ENCODE measurements around the gene SF3A1. TPM values are rescaled to one million over a fixed set of nuclear protein-coding genes. Genes with fewer than 3 reads are reported as not detected.

The SF3A1 gene
- total RNA-seq, 2 donors from 2014 or later = 229 to 281 TPM

DNA sequence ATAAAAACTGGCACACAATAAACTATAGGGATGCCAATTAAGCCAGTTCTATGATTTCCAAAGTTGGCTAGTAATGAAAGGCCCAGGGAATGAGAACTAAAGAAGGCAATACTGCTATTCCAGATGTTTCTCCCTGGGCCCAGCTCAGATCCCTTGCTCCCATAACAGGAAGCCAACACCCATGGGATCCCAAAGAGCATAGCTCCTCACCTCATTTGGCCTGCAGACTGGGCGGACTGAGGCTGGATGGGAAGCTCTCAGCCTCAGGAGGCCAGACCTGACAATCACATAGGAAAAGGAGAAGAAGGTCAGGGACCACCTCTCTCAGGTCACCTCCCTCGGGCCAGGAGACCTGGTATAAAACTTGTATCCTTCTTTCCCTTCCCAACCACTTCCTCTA, 35.2 kb downstream of the SF3A1 start:
- Mint-ChIP-seq H3K27ac (peak overlapping the region in 1 of 2 donors; percentile 62), H3K36me3 (peaks cover 7 to 31% of the 10 kb centered on the region in 2 donors), H3K9me3 (no peaks in the 10 kb centered on the region)
- DNase-seq (ENCODE audit: low spot score in 2 of 2) (no peak), ATAC-seq (no peak)

DNA sequence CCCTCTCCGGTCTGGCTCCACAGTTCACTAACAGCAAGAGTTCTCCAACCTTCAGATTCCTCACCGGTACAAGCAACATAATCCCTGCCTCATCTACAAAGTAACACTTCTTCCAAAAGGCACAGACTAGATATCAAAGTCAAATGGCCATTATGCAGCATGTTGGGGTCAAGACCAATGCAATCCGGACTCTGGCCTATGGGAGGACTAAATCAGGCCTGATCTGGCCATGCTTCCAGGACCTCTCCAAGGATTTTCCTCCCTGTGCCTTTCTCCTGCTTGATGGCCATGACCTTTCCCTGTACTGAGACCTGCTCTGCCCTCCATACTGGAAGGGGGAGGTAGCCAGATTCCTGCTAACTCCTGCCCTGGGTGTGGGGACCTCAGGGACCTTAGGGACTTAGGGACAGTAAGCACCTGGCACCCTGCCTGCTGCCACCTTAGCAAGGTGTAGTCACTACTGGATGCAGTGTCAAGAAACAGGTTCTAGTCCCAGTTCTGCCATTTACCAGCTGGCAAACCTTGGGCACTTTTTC, 36.6 kb downstream of the SF3A1 start:
- DNase-seq (ENCODE audit: low spot score in 2 of 2) (no peak), ATAC-seq (no peak)
- Mint-ChIP-seq H3K9me3 (no peaks in the 10 kb centered on the region), H3K36me3 (peaks cover 0 to 23% of the 10 kb centered on the region in 2 donors), H3K27ac (peak overlapping the region in 1 of 2 donors; percentile 63)

DNA sequence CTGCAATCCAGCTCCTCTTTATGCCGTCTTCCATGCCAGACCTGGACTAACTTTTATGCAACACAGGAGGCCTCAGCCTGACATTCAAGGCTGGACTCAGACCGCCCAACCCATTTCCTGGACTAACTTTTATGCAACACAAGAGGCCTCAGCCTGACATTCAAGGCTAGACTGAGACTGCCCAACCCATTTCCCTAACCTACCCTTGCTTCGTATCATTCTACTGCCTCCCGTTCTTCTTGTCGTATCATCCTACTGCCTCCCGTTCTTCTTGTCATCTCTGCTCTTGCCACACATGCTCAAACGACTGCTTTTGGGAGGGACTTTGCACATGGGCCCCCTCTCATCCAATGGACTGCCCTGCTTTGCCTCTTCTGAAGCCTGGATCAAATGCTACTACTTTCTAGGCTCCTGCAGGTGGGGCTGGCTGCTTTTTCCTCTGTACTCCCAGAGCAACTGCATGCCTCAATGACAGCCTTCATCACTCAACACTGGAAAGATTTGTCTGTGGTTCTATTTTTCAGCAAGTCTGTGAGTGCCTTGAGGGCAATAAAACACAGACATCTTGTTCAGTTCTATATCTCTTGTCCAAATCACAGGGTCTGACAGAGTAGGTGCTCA, 37.8 kb downstream of the SF3A1 start:
- H3K36me3 Mint-ChIP-seq = peaks cover 0 to 28% of the 10 kb centered on the region in 2 donors
- H3K27ac Mint-ChIP-seq = peak overlapping the region; percentile 1 to 61
- DNase-seq (ENCODE audit: low spot score in 2 of 2) (no peak), ATAC-seq (peak in 1 of 2 donors; percentile 25)
- H3K9me3 Mint-ChIP-seq = no peaks in the 10 kb centered on the region

DNA sequence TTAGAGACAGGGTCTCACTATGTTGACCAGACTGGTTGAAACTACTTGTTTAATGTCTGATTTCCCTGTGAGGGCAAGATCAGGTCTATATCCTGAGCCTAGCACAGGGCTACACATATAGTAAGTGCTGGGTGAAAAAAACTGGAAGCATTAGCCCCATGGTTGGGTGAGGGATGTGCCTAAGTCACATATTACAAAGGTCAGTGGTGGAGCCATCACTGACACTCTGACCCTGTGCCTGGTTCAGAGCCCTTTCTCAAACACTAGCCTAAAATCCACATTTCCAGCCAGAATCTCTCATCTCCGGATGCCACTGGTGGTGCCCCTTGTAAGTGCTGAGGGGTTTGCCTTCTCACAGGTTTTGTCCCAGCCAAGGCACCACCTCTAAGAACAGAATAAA, 38.9 kb downstream of the SF3A1 start:
- no peak for ATAC-seq
- H3K36me3 Mint-ChIP-seq = peaks cover 0 to 28% of the 10 kb centered on the region in 2 donors

DNA sequence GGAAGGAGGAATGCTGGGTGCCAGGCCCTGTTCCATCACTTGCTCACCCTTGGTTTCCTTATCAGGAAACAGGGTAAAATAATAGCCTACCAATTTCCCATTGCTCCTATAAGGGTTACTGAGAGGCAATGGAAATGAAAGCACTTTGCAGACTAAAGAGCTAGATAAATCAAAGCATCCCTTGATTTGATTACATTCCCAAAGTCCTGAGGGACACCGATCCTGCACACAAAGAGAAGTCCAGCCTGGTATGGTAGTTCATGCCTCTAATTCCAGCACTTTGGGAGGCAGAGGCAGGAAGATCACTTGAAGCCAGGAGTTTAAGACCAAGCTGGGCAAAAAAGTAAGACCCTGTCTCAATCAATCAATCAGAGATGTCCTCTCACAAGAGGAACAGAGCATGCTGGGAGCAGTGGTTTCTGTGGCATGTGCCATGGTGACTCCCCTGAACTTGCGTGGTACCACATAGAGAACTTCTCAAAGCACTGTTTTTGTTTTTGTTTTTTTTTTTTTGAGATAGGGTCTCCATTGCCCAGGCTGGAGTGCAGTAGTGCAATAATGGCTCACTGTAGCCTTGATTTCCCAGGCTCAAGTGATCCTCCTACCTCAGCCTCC, 40.6 kb downstream of the SF3A1 start:
- peaks cover 0 to 7% of the 10 kb centered on the region in 2 donors for H3K9me3 Mint-ChIP-seq
- no peak for DNase-seq (ENCODE audit: low spot score in 2 of 2)
- peak overlapping the region; percentile 75 to 95 for H3K27ac Mint-ChIP-seq
- no peak for ATAC-seq
- peaks cover 0 to 35% of the 10 kb centered on the region in 2 donors for H3K36me3 Mint-ChIP-seq

More for the DNA sequence above, 38.9 kb downstream of the SF3A1 start:
- H3K27ac Mint-ChIP-seq = peak overlapping the region; percentile 1 to 56
- no peak for DNase-seq (ENCODE audit: low spot score in 2 of 2)
- peaks cover 0 to 4% of the 10 kb centered on the region in 2 donors for H3K9me3 Mint-ChIP-seq

DNA sequence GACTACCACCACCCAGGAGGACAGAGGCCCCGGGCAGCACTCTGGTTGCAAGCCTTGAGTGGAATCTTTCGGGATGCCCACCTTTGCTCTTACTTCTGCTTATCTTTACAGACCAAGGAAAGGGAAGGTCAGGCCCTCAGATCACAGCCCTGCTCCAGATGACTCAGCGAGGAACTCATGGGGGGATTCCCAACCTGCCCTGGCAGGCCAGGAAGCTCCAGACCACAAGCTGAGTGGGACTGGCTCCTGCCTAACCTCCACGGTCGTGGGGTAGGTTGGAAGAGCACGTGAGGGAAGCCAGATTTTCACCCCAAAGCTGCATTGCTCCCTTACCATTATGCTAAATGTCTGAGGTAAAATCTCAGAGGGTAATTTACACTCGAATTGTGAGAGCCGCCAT, 41.8 kb downstream of the SF3A1 start:
- peaks cover 0 to 30% of the 10 kb centered on the region in 2 donors for H3K36me3 Mint-ChIP-seq

DNA sequence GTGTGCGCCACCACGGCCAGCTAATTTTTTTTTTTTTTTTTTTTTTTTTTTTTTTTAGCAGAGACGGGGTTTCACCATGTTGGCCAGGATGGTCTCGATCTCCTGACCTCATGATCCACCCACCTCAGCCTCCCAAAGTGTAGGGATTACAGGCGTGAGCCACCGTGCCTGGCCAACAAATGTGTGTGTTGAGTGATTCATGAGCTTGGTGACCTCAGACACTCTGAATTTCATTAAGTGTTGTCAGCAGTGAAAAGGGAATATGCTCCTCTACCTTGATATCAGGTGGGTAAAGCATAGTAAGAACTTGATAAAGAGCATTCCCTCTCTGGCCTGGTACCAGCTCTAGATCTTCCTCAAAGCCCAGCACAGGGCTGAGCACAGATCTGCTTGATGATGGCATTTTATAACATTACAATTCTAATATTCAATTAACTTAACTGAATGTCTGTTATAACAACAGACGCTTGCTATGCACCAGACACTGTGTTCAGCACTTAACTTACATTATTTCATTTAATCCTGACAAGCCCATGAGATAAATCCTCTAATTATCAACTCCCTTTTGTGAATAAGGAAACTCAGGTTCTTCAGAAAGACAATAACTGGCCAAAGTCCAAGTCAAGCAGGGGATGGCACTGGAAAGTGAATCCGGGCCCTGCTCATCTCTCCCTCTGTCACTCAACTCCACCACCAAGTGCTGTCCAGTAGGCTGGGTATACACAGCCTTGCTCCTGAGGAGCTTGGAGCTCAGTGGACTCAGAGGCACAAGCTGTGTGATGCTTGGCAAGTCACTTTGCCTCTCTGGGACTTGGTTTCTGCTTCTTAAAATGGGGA, 42.9 kb downstream of the SF3A1 start:
- no peak for DNase-seq (ENCODE audit: low spot score in 2 of 2)
- Mint-ChIP-seq H3K27ac (peak overlapping the region; percentile 75 to 95), H3K36me3 (peaks cover 0 to 25% of the 10 kb centered on the region in 2 donors), H3K9me3 (peaks cover 0 to 7% of the 10 kb centered on the region in 2 donors)
- ATAC-seq = peak in 1 of 2 donors; percentile 23

More for the DNA sequence above, 41.8 kb downstream of the SF3A1 start:
- peak overlapping the region; percentile 75 to 95 for H3K27ac Mint-ChIP-seq
- DNase-seq (ENCODE audit: low spot score in 2 of 2) (peak in 1 of 2 donors; percentile 80), ATAC-seq (peak; percentile 62 to 87)
- H3K9me3 Mint-ChIP-seq = peaks cover 0 to 7% of the 10 kb centered on the region in 2 donors

DNA sequence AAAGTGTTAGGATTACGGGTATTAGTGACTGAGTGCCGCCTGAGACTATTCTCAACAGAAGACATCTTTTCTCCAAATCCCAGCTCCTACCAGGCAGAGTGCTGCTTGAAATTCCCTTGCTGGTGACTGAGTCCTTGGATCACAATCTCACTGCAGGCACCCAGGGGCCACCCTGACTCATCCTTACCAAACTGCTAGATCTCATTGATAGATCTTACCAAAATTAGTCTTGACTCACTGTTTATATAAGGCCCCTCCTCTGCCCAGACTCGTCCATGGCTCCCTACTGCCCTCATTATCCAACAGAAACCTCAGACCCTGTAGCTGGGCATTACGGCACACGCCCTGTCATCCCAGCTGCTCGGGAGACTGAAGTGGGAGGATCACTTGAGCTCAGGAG, 44.6 kb downstream of the SF3A1 start:
- DNase-seq (ENCODE audit: low spot score in 2 of 2) = no peak
- H3K9me3 Mint-ChIP-seq = peaks cover 0 to 7% of the 10 kb centered on the region in 2 donors
- H3K36me3 Mint-ChIP-seq = peaks cover 0 to 19% of the 10 kb centered on the region in 2 donors
- H3K27ac Mint-ChIP-seq = peak overlapping the region; percentile 20 to 61
- peak; percentile 42 to 52 for ATAC-seq

DNA sequence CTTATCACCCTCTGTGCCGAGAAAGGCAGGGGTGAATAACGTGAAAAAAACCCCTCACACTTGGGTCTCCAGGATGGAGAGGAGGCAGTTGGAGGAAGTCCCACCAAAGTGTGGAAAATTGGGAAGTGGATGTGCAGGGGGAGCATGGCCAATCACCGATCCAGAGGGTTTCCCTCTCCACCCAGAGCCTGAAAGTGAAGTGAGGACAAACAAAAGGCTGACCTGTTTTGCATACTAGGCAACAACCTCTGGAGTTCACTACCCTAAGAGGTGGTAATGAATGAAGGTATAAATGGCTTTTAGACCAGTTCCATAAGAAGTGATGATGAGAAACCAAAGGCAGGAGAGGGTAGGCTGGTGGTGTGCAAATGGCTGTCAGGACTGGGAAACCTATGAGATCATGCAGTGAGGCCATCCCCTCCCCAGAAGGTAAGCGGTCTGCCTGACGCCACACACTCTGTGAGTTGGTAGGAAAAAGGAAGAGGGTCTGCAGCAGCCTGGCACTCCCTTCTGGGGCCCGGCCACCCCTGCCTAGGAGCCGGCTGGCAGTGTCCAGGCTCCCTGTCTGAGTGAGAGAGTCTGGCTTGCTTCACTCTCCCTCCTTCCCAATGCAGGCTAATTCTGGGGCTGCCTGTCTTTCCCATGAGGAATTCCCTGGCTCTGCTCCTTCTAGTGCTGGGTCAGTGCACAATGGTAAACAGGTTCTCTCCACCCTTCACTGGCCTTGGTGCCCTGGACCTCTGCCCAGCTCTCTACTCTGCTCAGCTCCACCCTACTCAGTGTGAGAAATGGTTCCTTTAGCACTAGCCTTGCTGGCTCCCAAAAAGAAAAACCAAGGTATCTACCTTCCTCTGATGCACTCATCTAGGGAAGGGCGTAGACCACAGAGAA, 45.6 kb downstream of the SF3A1 start:
- peak overlapping the region; percentile 80 to 86 for H3K27ac Mint-ChIP-seq

DNA sequence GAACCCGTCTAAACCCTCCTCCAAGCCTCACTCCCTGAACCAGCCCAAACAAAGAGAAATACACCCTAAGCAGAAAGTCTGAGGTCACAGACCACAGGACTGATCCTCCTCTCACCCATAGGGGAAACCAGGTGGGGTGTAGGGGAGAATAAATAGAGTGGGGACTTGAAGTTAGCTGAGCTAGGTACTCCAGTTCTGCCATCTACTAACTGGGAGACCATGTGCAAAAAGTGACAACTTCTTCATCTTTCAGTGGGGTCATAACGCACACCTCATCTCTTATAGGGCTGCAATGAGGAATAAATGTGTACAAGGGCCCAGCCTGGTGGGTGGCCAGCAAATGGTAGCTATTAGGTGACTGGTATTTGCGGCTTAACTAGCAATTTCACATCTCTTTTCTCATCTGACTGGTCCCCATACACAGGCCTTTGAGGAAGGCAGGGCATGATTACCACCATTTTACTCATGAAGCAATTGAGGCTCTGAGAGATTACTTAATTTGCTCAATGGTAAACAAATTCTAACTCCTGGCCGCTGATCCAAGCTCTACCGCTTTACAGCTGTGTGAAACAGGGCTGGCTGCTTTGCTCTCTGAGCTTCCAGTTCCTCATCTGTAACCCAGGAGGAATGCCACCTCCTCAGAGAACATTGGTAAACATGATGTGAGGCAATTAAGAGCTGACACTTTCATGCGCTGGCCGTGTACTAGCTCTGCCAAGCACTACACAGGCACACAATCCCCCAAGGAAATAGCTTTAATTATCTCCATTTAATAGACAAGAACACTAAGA, 46.5 kb downstream of the SF3A1 start:
- Mint-ChIP-seq H3K9me3 (peaks cover 0 to 7% of the 10 kb centered on the region in 2 donors), H3K36me3 (peaks cover 0 to 19% of the 10 kb centered on the region in 2 donors), H3K27ac (peak overlapping the region; percentile 45 to 86)
- no peak for DNase-seq (ENCODE audit: low spot score in 2 of 2)
- no peak for ATAC-seq

More for the DNA sequence above, 45.6 kb downstream of the SF3A1 start:
- no peak for ATAC-seq
- DNase-seq (ENCODE audit: low spot score in 2 of 2) = no peak
- Mint-ChIP-seq H3K36me3 (peaks cover 0 to 19% of the 10 kb centered on the region in 2 donors), H3K9me3 (peaks cover 0 to 7% of the 10 kb centered on the region in 2 donors)

DNA sequence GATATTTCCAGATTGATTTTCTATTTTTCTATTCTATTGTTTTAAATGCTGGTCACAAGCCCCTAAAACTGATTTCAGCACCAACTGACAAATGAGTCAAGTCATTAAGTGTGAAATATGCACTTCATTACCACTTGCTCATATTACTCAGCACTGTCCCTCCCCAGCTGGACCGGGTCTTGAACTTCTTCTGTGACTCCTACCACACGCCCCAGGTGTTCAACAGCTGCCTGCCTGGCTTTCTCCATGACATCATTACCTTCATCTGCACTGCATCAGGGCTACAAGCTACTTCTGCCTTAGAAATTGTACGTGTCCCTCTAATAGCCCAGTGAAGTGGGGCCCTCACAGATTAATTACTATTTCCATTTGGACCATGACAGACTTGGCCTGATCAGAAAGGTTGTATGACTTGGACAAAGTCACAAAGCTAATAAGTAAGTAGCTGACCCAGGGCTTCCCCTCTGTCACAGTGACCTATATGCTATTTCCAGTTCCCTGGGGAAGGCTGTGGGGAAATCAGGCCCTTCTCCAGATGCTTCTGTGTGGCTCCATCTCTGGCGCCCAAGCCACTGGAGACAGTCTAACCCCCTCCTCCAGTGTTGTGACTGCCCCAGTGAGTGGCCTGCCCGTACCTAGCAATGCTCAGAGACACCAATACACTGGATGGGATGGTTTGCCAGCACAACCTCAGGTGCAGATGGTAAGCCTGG, 48.0 kb downstream of the SF3A1 start:
- Mint-ChIP-seq H3K36me3 (peaks cover 0 to 16% of the 10 kb centered on the region in 2 donors), H3K27ac (peak overlapping the region; percentile 86), H3K9me3 (peaks cover 0 to 7% of the 10 kb centered on the region in 2 donors)
- ATAC-seq (no peak), DNase-seq (ENCODE audit: low spot score in 2 of 2) (no peak)

DNA sequence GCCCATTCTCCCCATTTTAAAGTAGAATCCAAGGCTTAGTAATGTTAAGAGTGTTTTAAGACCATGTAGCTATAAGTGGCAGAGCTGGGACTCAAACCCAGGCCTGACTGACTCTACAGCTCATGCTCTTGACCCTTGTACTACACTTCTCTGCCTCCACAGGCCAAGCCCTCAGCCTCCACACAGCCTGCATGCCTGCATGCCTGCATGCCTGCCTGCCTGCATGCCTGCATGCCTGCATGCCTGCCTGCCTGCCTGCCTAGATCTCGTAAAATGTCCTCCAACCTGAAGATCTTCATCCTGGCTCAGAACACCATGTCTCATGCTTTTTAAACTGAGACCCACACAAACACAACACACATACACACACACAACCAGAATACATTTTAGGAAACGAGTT, 48.6 kb downstream of the SF3A1 start:
- Mint-ChIP-seq H3K9me3 (peaks cover 0 to 6% of the 10 kb centered on the region in 2 donors), H3K36me3 (peaks cover under 1 to 20% of the 10 kb centered on the region in 2 donors), H3K27ac (peak overlapping the region; percentile 86)
- ATAC-seq (no peak), DNase-seq (ENCODE audit: low spot score in 2 of 2) (no peak)

DNA sequence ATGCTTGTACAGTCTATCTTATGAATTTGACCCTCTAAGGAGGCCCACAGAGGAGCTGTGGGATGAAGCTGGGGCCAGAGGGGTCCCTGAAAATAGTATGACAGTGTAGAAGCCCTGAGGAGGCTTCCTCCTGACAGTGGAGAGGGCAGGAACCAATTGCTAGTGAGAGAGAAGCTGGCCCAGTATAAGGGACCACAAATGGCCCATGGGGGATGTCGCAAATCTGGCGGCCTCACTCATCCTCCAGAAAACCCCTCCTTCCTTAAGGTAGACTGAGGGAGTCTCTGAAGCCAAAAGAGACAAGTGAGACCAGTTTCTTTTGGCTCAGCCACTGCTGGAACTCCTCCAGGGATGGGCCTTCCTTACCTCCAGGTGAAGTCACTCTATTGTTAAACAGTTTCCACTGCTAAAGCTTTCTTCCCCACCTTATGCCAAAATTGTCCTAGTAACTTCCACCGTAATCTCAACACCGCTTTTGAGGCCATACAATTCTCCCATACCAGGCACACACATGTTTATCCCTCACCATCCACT, 49.6 kb downstream of the SF3A1 start:
- Mint-ChIP-seq H3K9me3 (no peaks in the 10 kb centered on the region), H3K36me3 (peaks cover 8 to 17% of the 10 kb centered on the region in 2 donors), H3K27ac (peak overlapping the region; percentile 86 to 90)
- DNase-seq (ENCODE audit: low spot score in 2 of 2) = no peak
- no peak for ATAC-seq

DNA sequence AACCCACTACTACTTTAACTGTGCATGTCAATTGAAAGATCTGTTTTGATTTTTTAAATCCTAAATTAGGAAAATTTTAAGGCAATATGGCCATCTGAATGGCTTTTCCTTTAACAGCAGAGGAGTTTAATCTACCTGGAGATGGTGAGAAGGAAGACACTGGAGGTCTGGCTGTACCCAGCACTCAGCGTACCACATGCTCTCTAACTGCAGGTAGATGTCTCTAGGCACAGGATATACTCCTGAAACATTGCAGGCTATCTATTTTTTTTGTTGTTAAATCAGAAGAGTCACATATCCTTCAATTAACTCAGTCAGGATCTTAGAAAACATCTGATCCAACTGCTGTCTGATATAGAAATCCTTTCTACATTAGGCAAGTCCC, 50.1 kb downstream of the SF3A1 start:
- H3K9me3 Mint-ChIP-seq = no peaks in the 10 kb centered on the region
- ATAC-seq = no peak
- no peak for DNase-seq (ENCODE audit: low spot score in 2 of 2)
- H3K36me3 Mint-ChIP-seq = peaks cover 8 to 18% of the 10 kb centered on the region in 2 donors
- H3K27ac Mint-ChIP-seq = peak overlapping the region; percentile 86 to 90
